ENCODE data around the gene CDH9.

Gene CDH9

DNA sequence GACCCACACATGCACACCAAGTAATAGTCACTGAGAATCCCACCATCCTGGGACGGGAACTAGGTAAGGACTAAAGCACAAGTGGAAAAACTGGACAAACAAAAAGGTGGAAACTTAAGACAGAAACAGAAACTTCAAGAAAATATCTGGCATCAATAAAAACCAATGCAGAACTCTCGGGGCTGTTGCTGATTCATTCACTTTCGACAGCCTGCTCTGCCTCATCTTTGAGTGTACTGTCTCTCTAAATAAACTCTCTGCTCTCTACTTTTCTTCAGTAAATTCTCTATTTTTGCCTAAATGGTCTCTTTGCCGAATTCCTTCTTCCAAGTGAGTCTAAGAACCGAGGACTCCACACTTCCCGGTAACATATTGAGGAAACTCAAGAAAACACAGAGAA, 116.9 kb downstream of the CDH9 start:
- no peak for TF ChIP-seq CTCF (IDR thresholded peaks at IDR 0.05; ENCODE audit: low read depth, low read length)
- H3K4me3 ChIP-seq (ENCODE audit: low read depth, low read length) = no peak overlapping the region

- no peak for TF ChIP-seq CTCF (IDR thresholded peaks at IDR 0.05; ENCODE audit: low read depth, low read length)
- no peak overlapping the region for H3K4me3 ChIP-seq (ENCODE audit: low read depth, low read length)
These were observed 134.9 kb downstream of the CDH9 start for GRCh38 chr5:26903469-26903868.

DNA sequence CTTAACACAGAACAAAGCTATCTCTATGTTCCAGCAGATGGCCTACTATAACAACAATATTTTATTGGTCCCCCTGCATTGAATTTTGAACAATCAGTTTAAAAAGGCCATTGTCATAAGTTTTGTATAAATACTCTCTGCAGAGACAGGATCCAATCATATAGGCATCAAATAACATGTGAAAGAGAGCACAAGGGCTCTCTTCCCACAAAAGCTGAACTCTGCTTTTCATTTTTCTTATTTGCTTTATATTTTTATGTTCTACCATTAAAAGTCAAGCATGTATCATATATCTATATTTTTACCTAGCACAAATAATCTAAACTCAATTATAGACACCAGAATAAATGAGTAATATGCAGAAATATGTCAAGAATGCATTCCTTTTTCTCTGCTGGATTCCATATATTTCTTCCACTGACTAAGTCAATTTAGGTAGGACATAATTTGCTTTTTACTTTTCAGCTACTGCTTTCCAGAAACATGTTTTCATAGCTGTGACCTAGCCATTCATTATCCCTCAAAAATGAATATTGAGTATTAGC, 143.6 kb downstream of the CDH9 start:
- no peak for TF ChIP-seq CTCF (IDR thresholded peaks at IDR 0.05; ENCODE audit: low read depth, low read length)
- no peak overlapping the region for H3K4me3 ChIP-seq (ENCODE audit: low read depth, low read length)

DNA sequence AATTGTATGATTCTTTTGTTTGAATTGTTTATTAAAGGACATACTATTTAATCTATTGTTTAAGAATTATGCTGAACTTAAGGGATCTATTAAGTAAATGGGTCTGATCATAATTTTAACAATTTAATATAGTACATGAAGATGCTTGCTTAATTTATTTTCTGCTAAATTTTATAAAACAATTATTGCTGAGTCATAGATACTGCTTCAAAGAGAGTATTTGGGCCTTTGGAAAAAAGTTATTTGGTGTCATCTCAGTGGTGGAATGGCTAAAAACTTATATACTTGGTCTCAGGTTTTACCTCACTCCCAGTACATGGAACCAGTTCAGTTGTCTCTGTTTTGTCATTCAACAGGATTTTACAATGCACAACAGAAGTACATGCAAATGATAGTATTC, 145.3 kb downstream of the CDH9 start:
- no peak for TF ChIP-seq CTCF (IDR thresholded peaks at IDR 0.05; ENCODE audit: low read depth, low read length)
- no peak overlapping the region for H3K4me3 ChIP-seq (ENCODE audit: low read depth, low read length)

- TF ChIP-seq CTCF (IDR thresholded peaks at IDR 0.05; ENCODE audit: low read depth, low read length) = no peak
- no peak overlapping the region for H3K4me3 ChIP-seq (ENCODE audit: low read depth, low read length)
These were observed 148.6 kb downstream of the CDH9 start for GRCh38 chr5:26889815-26890214.

DNA sequence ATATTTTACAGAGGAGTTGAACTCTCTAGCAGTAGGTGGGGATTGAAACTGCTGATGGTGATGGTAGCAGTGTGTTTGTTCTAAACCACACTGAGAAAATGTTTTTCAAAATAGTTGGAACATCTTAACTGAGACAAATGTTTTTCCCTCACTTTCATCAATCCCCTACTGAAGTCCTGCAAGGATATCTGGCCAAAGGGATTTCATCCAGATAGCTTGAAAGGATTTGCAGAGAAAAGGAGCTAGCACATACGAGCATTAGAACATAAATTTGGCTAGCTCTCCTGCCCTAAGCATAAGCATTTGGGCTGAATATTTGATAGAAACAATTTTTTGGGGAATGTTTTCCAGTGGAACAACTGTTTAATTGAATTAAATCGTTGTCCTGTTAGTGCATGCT, 153.9 kb downstream of the CDH9 start:
- TF ChIP-seq CTCF (IDR thresholded peaks at IDR 0.05; ENCODE audit: low read depth, low read length) = no peak
- H3K4me3 ChIP-seq (ENCODE audit: low read depth, low read length) = no peak overlapping the region

- H3K4me3 ChIP-seq (ENCODE audit: low read depth, low read length) = no peak overlapping the region
- no peak for TF ChIP-seq CTCF (IDR thresholded peaks at IDR 0.05; ENCODE audit: low read depth, low read length)
These were observed 155.0 kb downstream of the CDH9 start for GRCh38 chr5:26883375-26883774.

Data from WI38 (cell line).